SK-N-MC (cell line): ENCODE data around the gene PDZD2.

Experiments used
- EZH2 ChIP-seq: fragments of 200-600 bp; sonication (generic); IDR thresholded peaks from one replicate; pipeline ENCODE4 v1.6.1; 2017; ENCODE audit warnings: antibody characterized with exemption
- POLR2AphosphoS5 ChIP-seq: IDR thresholded peaks from 2 replicates; pipeline ENCODE4 v1.6.1; 2012; ENCODE audit warnings: mild to moderate bottlenecking, low read depth, low read length, borderline replicate concordance

GRCh38 chr5:31783731-31784130 is 144.8 kb downstream of the PDZD2 start:
- TF ChIP-seq POLR2AphosphoS5: no peak
- TF ChIP-seq EZH2: no peak
